Measurements from ENCODE around the gene PLIN4.
A peak's percentile ranks its signal among the peaks of the same experiment; 100 is the strongest.

The PLIN4 gene

DNA sequence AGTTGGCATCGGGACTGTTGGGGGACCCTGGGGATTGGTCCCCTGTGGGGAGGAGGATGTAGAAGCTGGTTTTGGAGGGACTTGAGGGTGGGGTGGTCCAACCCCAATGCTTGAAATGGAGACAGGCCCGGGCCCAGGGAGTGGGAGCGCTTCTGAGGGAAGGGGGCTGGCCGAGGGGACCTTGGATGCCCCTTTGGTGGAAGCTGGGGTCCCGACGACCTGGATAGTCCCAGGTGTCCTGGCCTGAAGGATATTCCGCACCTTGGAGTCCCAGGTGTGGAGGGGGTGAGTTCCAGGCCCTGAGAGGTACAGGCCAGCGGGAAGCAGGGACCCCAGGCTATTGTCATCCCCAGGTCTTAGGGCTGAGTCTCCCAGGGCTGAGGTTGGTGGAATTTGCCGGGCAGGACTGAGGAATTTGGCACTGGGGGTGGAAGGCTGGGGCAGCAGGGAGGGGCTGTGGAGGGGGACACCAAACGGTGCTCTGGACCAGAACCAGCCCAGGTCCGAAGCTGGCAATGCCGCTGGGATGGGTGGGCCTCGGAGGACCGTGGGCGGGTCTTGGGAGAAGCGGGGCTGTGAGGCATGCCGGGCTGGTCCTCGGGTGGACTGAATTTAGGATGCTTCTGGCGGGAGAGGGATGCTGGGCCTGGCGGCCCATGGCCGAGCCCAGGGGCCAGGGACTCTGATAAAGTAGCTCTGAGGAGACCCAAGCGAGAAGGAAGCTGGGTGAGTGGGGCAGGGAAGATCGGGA is 44.3 kb downstream of the PLIN4 start:
- Histone ChIP-seq H3K4me1 (ENCODE audit: control insufficient read depth in 1 of 2, insufficient read depth in 2 of 2, low read length in 2 of 2) (peaks cover 0 to 24% of the 10 kb centered on the region in 2 donors), H3K27ac (ENCODE audit: low read length) (no peak overlapping the region), H3K36me3 (ENCODE audit: control insufficient read depth in 1 of 2, insufficient read depth in 2 of 2, low read length in 2 of 2) (peaks cover 0 to 28% of the 10 kb centered on the region in 2 donors), H3K4me3 (ENCODE audit: low read depth in 1 of 2, low read length in 2 of 2) (peak overlapping the region in 1 of 2 donors; percentile 96), H3K27me3 (ENCODE audit: low read depth, low read length) (no peaks in the 10 kb centered on the region), H3K9me3 (ENCODE audit: control insufficient read depth in 1 of 2, low read length in 2 of 2) (no peaks in the 10 kb centered on the region)

GRCh38 chr19:4473011-4473762 is 45.1 kb downstream of the PLIN4 start:
- Histone ChIP-seq H3K27me3 (ENCODE audit: low read depth, low read length) (no peaks in the 10 kb centered on the region), H3K9me3 (ENCODE audit: control insufficient read depth in 1 of 2, low read length in 2 of 2) (no peaks in the 10 kb centered on the region), H3K4me1 (ENCODE audit: control insufficient read depth in 1 of 2, insufficient read depth in 2 of 2, low read length in 2 of 2) (peaks cover 0 to 24% of the 10 kb centered on the region in 2 donors), H3K4me3 (ENCODE audit: low read depth in 1 of 2, low read length in 2 of 2) (peak overlapping the region; percentile 55 to 96), H3K36me3 (ENCODE audit: control insufficient read depth in 1 of 2, insufficient read depth in 2 of 2, low read length in 2 of 2) (peaks cover 0 to 23% of the 10 kb centered on the region in 2 donors), H3K27ac (ENCODE audit: low read length) (no peak overlapping the region)

- Histone ChIP-seq H3K36me3 (ENCODE audit: control insufficient read depth in 1 of 2, insufficient read depth in 2 of 2, low read length in 2 of 2) (peaks cover 0 to 18% of the 10 kb centered on the region in 2 donors), H3K27me3 (ENCODE audit: low read depth, low read length) (no peaks in the 10 kb centered on the region), H3K27ac (ENCODE audit: low read length) (peak within 1 kb of the TSS; percentile 93), H3K4me1 (ENCODE audit: control insufficient read depth in 1 of 2, insufficient read depth in 2 of 2, low read length in 2 of 2) (peaks cover 0 to 24% of the 10 kb centered on the region in 2 donors), H3K9me3 (ENCODE audit: control insufficient read depth in 1 of 2, low read length in 2 of 2) (no peaks in the 10 kb centered on the region), H3K4me3 (ENCODE audit: low read depth in 1 of 2, low read length in 2 of 2) (peak within 1 kb of the TSS; percentile 81 to 96)
Measured at GRCh38 chr19:4472174-4472974, 45.9 kb downstream of the PLIN4 start, which contains the start of gene HDGFL2. Gene HDGFL2, plus strand, starts transcription at chr19:4472297. Its CDS starts 54 bp downstream, at chr19:4472351.

DNA sequence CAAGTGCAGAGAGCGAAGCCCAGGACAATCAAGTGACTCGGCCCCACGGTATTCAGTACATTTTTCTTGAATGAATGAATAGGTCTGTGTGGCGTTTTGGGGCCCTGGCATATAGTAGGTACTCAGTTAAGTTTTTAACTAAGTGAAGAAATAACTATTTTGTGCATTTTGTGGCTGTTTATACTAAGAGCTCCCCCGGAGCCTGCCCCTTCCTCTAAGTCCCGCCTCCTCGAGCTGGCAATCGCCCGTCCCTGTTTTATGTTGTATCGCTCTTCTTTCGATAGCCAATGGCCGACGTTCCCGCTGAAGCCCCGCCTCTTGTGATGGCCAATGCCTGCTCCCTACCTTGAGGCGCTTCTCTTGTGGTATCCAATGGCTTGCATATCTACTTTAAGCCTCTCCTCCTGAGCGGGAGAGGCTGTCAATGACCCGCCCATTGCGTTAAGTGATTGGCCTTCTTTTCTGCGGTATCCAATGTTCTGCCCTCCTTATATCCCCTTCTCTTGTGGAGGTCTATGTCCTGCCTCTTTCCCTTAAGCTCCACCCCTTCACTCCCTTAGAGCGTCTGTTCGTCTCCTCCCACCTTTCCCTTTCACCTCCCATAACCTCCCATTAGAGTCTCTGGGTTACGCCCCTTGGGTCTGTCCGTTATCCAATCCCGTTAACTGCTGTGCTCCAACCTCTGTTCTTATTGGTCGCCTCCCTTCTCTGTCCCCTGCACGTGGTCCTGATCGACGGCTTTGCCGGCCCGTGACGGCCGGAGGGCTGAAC is 46.7 kb downstream of the PLIN4 start:
- Histone ChIP-seq H3K27me3 (ENCODE audit: low read depth, low read length) (no peaks in the 10 kb centered on the region), H3K4me3 (ENCODE audit: low read depth in 1 of 2, low read length in 2 of 2) (peak overlapping the region; percentile 81 to 96), H3K4me1 (ENCODE audit: control insufficient read depth in 1 of 2, insufficient read depth in 2 of 2, low read length in 2 of 2) (peaks cover 0 to 24% of the 10 kb centered on the region in 2 donors), H3K9me3 (ENCODE audit: control insufficient read depth in 1 of 2, low read length in 2 of 2) (no peaks in the 10 kb centered on the region), H3K36me3 (ENCODE audit: control insufficient read depth in 1 of 2, insufficient read depth in 2 of 2, low read length in 2 of 2) (peaks cover 0 to 10% of the 10 kb centered on the region in 2 donors), H3K27ac (ENCODE audit: low read length) (peak overlapping the region; percentile 93)

DNA sequence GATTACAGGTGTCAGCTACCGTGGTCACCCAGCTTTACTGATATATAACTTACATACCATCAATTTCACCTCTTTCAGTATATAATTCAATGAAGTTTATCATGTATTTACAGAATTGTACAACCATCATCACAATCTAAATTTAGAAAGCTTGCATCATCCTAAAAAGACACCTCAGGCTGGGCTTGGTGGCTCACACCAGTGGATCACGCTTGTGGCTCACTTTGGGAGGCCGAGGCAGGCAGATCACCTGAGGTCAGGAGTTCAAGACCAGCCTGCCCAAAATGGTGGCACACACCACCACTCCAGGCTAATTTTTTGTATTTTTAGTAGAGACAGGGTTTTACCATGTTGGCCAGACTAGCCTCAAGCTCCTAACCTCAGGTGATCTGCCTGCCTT is 50.5 kb downstream of the PLIN4 start:
- Histone ChIP-seq H3K27ac (ENCODE audit: low read length) (no peak overlapping the region), H3K4me3 (ENCODE audit: low read depth in 1 of 2, low read length in 2 of 2) (no peak overlapping the region), H3K9me3 (ENCODE audit: control insufficient read depth in 1 of 2, low read length in 2 of 2) (no peaks in the 10 kb centered on the region), H3K36me3 (ENCODE audit: control insufficient read depth in 1 of 2, insufficient read depth in 2 of 2, low read length in 2 of 2) (no peaks in the 10 kb centered on the region), H3K4me1 (ENCODE audit: control insufficient read depth in 1 of 2, insufficient read depth in 2 of 2, low read length in 2 of 2) (peaks cover 0 to 3% of the 10 kb centered on the region in 2 donors), H3K27me3 (ENCODE audit: low read depth, low read length) (no peaks in the 10 kb centered on the region)

DNA sequence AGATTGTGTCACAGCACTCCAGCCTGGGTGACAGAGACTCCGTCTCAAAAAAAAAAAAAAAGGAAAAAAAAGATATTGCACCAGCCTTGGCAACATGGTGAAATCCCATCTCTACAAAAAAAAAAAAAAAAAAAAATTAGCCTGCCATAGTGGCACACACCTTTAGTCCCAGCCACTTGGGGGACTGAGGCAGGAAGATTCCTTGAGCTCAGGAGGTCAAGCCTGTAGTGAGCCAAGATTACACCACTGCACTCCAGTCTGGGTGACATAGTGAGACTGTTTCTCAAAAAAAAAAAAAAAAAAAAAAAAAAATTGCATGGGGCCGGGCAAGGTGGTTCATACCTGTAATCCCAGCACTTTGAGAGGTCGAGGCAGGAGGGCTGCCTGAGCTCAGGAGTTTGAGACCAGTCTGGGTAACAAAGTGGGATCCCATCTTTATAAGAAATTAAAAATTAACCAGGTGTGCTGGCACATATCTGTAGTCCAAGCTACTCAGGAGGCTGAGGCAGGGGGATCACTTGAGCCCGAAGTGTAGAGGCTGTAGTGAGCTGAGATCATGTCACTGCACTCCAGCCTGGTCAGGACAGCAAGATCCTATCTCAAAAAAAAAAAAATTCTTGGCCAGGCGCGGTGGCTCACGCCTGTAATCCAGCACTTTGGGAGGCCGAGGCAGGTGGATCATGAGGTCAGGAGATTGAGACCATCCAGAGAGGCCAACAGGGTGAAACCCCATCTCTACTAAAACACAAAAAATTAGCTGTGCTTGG is 53.3 kb downstream of the PLIN4 start:
- no peaks in the 10 kb centered on the region for H3K9me3 ChIP-seq (ENCODE audit: control insufficient read depth in 1 of 2, low read length in 2 of 2)
- H3K4me1 ChIP-seq (ENCODE audit: control insufficient read depth in 1 of 2, insufficient read depth in 2 of 2, low read length in 2 of 2): no peaks in the 10 kb centered on the region
- no peak overlapping the region for H3K4me3 ChIP-seq (ENCODE audit: low read depth in 1 of 2, low read length in 2 of 2)
- no peak overlapping the region for H3K27ac ChIP-seq (ENCODE audit: low read length)
- H3K27me3 ChIP-seq (ENCODE audit: low read depth, low read length): no peaks in the 10 kb centered on the region
- H3K36me3 ChIP-seq (ENCODE audit: control insufficient read depth in 1 of 2, insufficient read depth in 2 of 2, low read length in 2 of 2): no peaks in the 10 kb centered on the region

GRCh38 chr19:4457654-4458395 is 60.5 kb downstream of the PLIN4 start, which contains the start of gene UBXN6:
Gene UBXN6, minus strand, starts transcription at chr19:4457794. Its CDS starts 97 bp downstream, at chr19:4457697.
- no peaks in the 10 kb centered on the region for H3K27me3 ChIP-seq (ENCODE audit: low read depth, low read length)
- peaks cover 7 to 15% of the 10 kb centered on the region in 2 donors for H3K36me3 ChIP-seq (ENCODE audit: control insufficient read depth in 1 of 2, insufficient read depth in 2 of 2, low read length in 2 of 2)
- no peaks in the 10 kb centered on the region for H3K9me3 ChIP-seq (ENCODE audit: control insufficient read depth in 1 of 2, low read length in 2 of 2)
- H3K4me3 ChIP-seq (ENCODE audit: low read depth in 1 of 2, low read length in 2 of 2): peak within 1 kb of the TSS; percentile 68 to 74
- peak within 1 kb of the TSS; percentile 77 for H3K27ac ChIP-seq (ENCODE audit: low read length)
- peaks cover 0 to 26% of the 10 kb centered on the region in 2 donors for H3K4me1 ChIP-seq (ENCODE audit: control insufficient read depth in 1 of 2, insufficient read depth in 2 of 2, low read length in 2 of 2)

- H3K9me3 ChIP-seq (ENCODE audit: control insufficient read depth in 1 of 2, low read length in 2 of 2): no peaks in the 10 kb centered on the region
- H3K27me3 ChIP-seq (ENCODE audit: low read depth, low read length): no peaks in the 10 kb centered on the region
- H3K36me3 ChIP-seq (ENCODE audit: control insufficient read depth in 1 of 2, insufficient read depth in 2 of 2, low read length in 2 of 2): peaks cover 10 to 23% of the 10 kb centered on the region in 2 donors
- peak overlapping the region; percentile 77 for H3K27ac ChIP-seq (ENCODE audit: low read length)
- peaks cover 0 to 26% of the 10 kb centered on the region in 2 donors for H3K4me1 ChIP-seq (ENCODE audit: control insufficient read depth in 1 of 2, insufficient read depth in 2 of 2, low read length in 2 of 2)
- peak overlapping the region; percentile 68 to 74 for H3K4me3 ChIP-seq (ENCODE audit: low read depth in 1 of 2, low read length in 2 of 2)
Measured at GRCh38 chr19:4456843-4457653, 61.2 kb downstream of the PLIN4 start.

- Histone ChIP-seq H3K4me1 (ENCODE audit: control insufficient read depth in 1 of 2, insufficient read depth in 2 of 2, low read length in 2 of 2) (peaks cover 0 to 26% of the 10 kb centered on the region in 2 donors), H3K27ac (ENCODE audit: low read length) (peak overlapping the region; percentile 77), H3K36me3 (ENCODE audit: control insufficient read depth in 1 of 2, insufficient read depth in 2 of 2, low read length in 2 of 2) (peaks cover 10 to 28% of the 10 kb centered on the region in 2 donors), H3K9me3 (ENCODE audit: control insufficient read depth in 1 of 2, low read length in 2 of 2) (no peaks in the 10 kb centered on the region), H3K4me3 (ENCODE audit: low read depth in 1 of 2, low read length in 2 of 2) (peak overlapping the region; percentile 68 to 74), H3K27me3 (ENCODE audit: low read depth, low read length) (no peaks in the 10 kb centered on the region)
Measured at GRCh38 chr19:4456476-4456842, 61.8 kb downstream of the PLIN4 start.

Data from muscle layer of duodenum (tissue), 2 donors.